ENCODE results near the gene LTF. TPM values are rescaled to one million over a fixed set of nuclear protein-coding genes. Genes with fewer than 3 reads are reported as not detected.
"Not testable (repeated sequence)": the region's sequence is repeated elsewhere in the genome, so short reads cannot be mapped to it uniquely, and the experiment has no call there.

Gene LTF
- total RNA-seq, 1 donor from 2014 or later: 0.53 TPM

DNA sequence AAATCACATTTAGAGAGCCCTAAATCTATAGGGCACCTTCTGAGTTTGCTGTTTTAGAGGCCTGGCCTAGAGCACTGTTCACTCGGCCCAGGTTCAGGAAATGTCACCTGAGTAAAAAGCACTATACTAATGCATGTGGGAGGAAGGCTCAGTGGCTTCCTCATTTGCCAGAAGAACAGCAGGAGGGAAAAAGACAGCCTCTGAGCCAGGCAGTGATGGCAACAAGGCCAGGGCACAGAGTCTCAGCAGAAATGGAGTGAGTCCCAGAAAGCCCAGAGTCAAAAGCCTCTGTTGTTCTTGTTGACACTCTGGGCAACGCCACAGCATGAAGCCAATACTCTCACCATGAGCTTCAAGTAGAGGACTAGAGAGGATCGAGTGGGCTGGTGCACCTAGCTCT, 25.9 kb downstream of the LTF start:
- no peak for DNase-seq (ENCODE audit: low spot score, unreplicated experiment)
- Mint-ChIP-seq H3K9me3 (ENCODE audit: low read depth) (no peaks in the 10 kb centered on the region), H3K27me3 (no peaks in the 10 kb centered on the region), H3K4me3 (ENCODE audit: low read depth) (no peak overlapping the region), H3K27ac (no peak overlapping the region), H3K36me3 (ENCODE audit: insufficient read depth) (no peaks in the 10 kb centered on the region), H3K4me1 (ENCODE audit: low read depth) (no peaks in the 10 kb centered on the region)
- TF ChIP-seq, protein P1, sequence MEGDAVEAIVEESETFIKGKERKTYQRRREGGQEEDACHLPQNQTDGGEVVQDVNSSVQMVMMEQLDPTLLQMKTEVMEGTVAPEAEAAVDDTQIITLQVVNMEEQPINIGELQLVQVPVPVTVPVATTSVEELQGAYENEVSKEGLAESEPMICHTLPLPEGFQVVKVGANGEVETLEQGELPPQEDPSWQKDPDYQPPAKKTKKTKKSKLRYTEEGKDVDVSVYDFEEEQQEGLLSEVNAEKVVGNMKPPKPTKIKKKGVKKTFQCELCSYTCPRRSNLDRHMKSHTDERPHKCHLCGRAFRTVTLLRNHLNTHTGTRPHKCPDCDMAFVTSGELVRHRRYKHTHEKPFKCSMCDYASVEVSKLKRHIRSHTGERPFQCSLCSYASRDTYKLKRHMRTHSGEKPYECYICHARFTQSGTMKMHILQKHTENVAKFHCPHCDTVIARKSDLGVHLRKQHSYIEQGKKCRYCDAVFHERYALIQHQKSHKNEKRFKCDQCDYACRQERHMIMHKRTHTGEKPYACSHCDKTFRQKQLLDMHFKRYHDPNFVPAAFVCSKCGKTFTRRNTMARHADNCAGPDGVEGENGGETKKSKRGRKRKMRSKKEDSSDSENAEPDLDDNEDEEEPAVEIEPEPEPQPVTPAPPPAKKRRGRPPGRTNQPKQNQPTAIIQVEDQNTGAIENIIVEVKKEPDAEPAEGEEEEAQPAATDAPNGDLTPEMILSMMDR (IDR thresholded peaks at IDR 0.05; ENCODE audit: unreplicated experiment): no peak

DNA sequence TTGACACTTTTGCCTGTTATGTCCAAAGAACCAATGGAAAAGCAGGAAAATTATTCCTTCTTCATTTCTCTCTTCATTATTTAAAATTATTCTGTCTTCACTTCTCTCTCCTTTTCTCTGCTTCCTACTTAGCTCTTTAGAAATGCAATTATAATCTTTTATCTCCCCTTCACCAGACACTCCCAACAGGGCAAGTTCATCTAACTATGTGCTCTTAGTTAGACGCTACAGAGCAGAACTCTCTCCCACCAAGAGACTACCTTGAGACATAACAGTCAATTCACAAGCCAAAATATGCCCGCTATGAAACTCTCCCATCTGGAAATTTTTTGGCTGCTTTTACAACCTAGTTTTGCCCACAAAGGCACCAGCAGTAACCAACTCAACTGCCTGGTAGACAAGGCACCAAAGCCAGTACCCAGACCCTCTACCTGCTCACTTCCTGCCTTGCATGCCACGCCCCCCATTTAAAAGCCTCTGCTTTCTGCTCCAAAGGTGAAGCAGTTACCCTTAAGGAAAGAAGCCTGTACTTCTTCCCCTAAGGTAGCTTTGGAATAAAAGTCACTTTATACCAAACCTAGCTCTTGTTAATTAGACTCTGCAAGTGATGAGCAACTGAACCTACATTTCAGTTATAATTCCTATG, 29.5 kb downstream of the LTF start:
- Mint-ChIP-seq H3K9me3 (ENCODE audit: low read depth) (peaks cover 9% of the 10 kb centered on the region), H3K27me3 (no peaks in the 10 kb centered on the region), H3K36me3 (ENCODE audit: insufficient read depth) (no peaks in the 10 kb centered on the region), H3K27ac (no peak overlapping the region), H3K4me3 (ENCODE audit: low read depth) (no peak overlapping the region), H3K4me1 (ENCODE audit: low read depth) (no peaks in the 10 kb centered on the region)
- TF ChIP-seq, protein P1 (IDR thresholded peaks at IDR 0.05; ENCODE audit: unreplicated experiment): no peak
- no peak for DNase-seq (ENCODE audit: low spot score, unreplicated experiment)

DNA sequence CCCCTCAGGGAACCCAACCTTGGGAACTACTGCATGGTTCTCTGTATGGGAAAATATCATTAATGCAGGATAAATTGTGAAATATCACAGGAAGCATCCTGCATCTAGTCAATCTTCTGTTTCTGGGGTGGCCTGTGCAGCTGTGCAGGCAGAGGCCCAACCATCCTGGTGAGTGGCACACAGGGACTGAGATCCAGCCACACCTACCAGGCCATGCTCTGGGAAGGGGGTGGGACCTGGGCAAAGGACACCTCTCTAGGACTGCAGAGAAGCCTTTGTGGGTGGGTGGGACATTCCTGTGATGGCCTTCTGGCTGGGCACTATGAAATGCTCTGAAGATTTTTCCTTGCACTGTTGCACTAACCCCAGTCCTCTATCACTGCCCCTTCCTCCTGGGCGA, 30.9 kb downstream of the LTF start:
- peaks cover 3% of the 10 kb centered on the region for H3K4me1 Mint-ChIP-seq (ENCODE audit: low read depth)
- H3K4me3 Mint-ChIP-seq (ENCODE audit: low read depth): no peak overlapping the region
- H3K36me3 Mint-ChIP-seq (ENCODE audit: insufficient read depth): no peaks in the 10 kb centered on the region
- no peaks in the 10 kb centered on the region for H3K27me3 Mint-ChIP-seq
- TF ChIP-seq, protein P1 (IDR thresholded peaks at IDR 0.05; ENCODE audit: unreplicated experiment): no peak
- peaks cover 9% of the 10 kb centered on the region for H3K9me3 Mint-ChIP-seq (ENCODE audit: low read depth)
- H3K27ac Mint-ChIP-seq: no peak overlapping the region
- no peak for DNase-seq (ENCODE audit: low spot score, unreplicated experiment)

DNA sequence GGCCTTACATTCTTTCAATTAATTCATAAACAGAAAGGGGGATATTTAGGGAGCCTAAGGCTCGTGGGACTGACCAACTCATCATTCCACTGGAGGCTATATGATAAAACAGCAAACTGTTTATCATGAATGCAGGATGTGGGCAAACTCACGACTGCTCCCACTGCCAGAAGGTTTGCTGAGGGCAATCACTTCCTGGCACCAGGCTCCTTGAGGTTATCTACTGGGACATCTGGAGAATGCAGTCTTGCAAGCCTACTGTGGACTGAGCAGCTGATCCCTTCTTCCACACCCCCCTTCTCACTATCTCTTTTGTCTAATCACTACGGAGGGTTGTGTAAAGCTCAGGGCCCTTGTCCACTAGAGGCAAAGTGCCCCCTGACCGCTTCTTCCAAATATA, 31.6 kb downstream of the LTF start:
- H3K4me1 Mint-ChIP-seq (ENCODE audit: low read depth); H3K27ac Mint-ChIP-seq; H3K4me3 Mint-ChIP-seq (ENCODE audit: low read depth); DNase-seq (ENCODE audit: low spot score, unreplicated experiment); H3K27me3 Mint-ChIP-seq; H3K36me3 Mint-ChIP-seq (ENCODE audit: insufficient read depth); H3K9me3 Mint-ChIP-seq (ENCODE audit: low read depth): not testable (repeated sequence)

DNA sequence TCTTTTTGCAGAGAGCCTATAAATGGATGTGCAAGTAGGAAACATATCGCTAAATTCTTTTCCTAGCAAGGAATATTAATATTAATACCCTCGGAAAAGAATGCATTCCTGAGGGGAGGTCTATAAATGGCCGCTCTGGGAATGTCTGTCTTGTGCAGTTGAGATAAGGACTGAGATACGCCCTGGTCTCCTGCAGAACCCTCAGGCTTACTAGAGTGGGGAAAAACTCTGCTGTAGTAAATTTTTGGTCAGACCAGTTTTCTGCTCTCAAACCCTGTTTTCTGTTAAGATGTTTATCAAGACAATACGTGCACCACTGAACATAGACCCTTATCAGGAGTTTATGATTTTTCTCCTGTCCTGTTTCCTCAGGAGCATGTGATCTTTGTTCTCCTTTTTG, 32.8 kb downstream of the LTF start:
- H3K4me1 Mint-ChIP-seq (ENCODE audit: low read depth): peaks cover 13% of the 10 kb centered on the region
- not testable (repeated sequence) for H3K36me3 Mint-ChIP-seq (ENCODE audit: insufficient read depth); H3K27ac Mint-ChIP-seq; H3K27me3 Mint-ChIP-seq; DNase-seq (ENCODE audit: low spot score, unreplicated experiment); H3K4me3 Mint-ChIP-seq (ENCODE audit: low read depth); H3K9me3 Mint-ChIP-seq (ENCODE audit: low read depth)

DNA sequence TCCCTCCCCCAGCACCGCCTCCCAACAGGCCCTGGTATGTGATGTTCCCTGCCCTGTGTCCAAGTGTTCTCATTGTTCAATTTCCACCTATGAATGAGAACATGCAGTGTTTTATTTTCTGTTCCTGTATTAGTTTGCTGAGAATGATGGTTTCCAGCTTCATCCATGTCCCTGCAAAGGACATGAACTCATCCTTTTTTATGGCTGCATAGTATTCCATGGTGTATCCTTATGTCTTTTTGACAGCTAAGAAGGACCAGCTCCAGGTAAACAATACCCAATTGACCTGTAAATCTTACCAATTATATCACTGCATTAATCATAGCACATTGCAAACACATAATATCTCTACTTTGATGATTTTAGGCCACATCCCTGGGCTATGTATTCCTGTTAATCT, 33.8 kb downstream of the LTF start:
- H3K27ac Mint-ChIP-seq; H3K4me3 Mint-ChIP-seq (ENCODE audit: low read depth); DNase-seq (ENCODE audit: low spot score, unreplicated experiment); H3K27me3 Mint-ChIP-seq; H3K36me3 Mint-ChIP-seq (ENCODE audit: insufficient read depth); H3K9me3 Mint-ChIP-seq (ENCODE audit: low read depth): not testable (repeated sequence)
- H3K4me1 Mint-ChIP-seq (ENCODE audit: low read depth): peaks cover 17% of the 10 kb centered on the region

DNA sequence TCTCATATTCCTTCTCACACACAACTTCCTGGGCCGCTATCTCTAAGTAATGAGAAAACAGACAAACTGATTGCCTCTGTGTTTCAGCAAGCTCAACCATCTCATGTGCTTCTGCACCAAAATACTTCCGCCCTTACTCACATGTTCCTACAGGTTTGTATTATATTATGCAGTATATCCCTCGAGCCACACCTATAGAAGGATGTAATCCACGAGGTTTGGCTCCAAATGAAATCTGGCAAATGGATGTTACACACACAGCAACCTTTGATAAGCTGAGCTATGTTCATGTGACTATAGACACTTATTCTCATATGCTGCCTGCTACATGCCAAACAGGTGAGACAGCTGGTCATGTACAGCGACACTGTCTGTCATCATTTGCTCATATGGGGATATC, 35.0 kb downstream of the LTF start:
- Mint-ChIP-seq H3K36me3 (ENCODE audit: insufficient read depth) (no peaks in the 10 kb centered on the region), H3K4me3 (ENCODE audit: low read depth) (no peak overlapping the region)

More for the DNA sequence above, 35.0 kb downstream of the LTF start:
- TF ChIP-seq, protein P1 (IDR thresholded peaks at IDR 0.05; ENCODE audit: unreplicated experiment): no peak
- Mint-ChIP-seq H3K27ac (peak overlapping the region; percentile 4), H3K4me1 (ENCODE audit: low read depth) (peaks cover 17% of the 10 kb centered on the region), H3K27me3 (no peaks in the 10 kb centered on the region), H3K9me3 (ENCODE audit: low read depth) (peaks cover 9% of the 10 kb centered on the region)
- no peak for DNase-seq (ENCODE audit: low spot score, unreplicated experiment)
